Measurements from ENCODE around the gene MIPOL1. TPM values are rescaled to one million over a fixed set of nuclear protein-coding genes. Genes with fewer than 3 reads are reported as not detected.

The MIPOL1 gene
- total RNA-seq, 2 experiments from 2014 or later: not detected

DNA sequence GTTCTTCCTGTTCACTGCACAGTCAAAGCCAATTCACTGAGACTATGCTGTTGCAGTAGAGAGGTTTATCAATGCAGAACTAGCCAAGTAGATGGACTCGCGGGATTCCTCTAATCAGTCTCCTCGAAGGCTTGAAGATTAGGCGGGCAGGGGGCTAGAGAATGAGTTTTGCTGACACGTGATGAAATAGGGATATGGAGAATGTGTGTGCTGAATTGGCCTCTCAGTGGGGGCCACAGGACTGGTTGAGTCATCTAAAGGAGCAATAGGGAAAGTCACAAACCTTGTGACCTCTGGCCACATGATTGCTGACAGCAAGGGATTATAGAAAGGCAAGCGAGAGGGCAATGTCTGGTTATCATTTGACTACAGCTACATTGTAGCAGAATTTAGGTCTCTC is 12.7 kb downstream of the MIPOL1 start:
- BruUV-seq (replicated peaks): no TSS peak
- no peak overlapping the region for H2AFZ ChIP-seq (ENCODE audit: low read length)
- ChIA-PET POLR2A (no interaction called here), CTCF (ENCODE audit: unreplicated experiment) (no interaction called here)
- 0 out of 2 replicates have a peak, but pooled peaks cover 7% of the 10 kb centered on the region for H3K9me3 ChIP-seq (ENCODE audit: low read length)
- no peaks in the 10 kb centered on the region for H3K79me2 ChIP-seq (ENCODE audit: insufficient read depth, low read depth, low read length)
- H3K27ac ChIP-seq (ENCODE audit: low read depth, low read length, poor library complexity, severe bottlenecking): no peak overlapping the region
- no peak overlapping the region for H3K4me3 ChIP-seq (ENCODE audit: low read depth, low read length, poor library complexity, severe bottlenecking)
- H3K9me2 ChIP-seq (ENCODE audit: insufficient read depth, low read length): no peaks in the 10 kb centered on the region
- no peaks in the 10 kb centered on the region for H3K4me1 ChIP-seq (ENCODE audit: insufficient read depth, low read length, poor library complexity, severe bottlenecking)
- H3K4me2 ChIP-seq (ENCODE audit: low read length): no peak overlapping the region
- H4K20me1 ChIP-seq (ENCODE audit: insufficient read depth, low read length): no peaks in the 10 kb centered on the region
- TF ChIP-seq EZH2phosphoT487 (IDR thresholded peaks at IDR 0.05; ENCODE audit: borderline replicate concordance, low read depth, low read length): no peak
- TF ChIP-seq, protein P1, sequence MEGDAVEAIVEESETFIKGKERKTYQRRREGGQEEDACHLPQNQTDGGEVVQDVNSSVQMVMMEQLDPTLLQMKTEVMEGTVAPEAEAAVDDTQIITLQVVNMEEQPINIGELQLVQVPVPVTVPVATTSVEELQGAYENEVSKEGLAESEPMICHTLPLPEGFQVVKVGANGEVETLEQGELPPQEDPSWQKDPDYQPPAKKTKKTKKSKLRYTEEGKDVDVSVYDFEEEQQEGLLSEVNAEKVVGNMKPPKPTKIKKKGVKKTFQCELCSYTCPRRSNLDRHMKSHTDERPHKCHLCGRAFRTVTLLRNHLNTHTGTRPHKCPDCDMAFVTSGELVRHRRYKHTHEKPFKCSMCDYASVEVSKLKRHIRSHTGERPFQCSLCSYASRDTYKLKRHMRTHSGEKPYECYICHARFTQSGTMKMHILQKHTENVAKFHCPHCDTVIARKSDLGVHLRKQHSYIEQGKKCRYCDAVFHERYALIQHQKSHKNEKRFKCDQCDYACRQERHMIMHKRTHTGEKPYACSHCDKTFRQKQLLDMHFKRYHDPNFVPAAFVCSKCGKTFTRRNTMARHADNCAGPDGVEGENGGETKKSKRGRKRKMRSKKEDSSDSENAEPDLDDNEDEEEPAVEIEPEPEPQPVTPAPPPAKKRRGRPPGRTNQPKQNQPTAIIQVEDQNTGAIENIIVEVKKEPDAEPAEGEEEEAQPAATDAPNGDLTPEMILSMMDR (conservative IDR thresholded peaks at IDR 0.05; ENCODE audit: low read length): no peak
- no peak for DNase-seq (ENCODE audit: low spot score)
- no peaks in the 10 kb centered on the region for H3K36me3 ChIP-seq (ENCODE audit: insufficient read depth, low read length)
- intact Hi-C loops (cut with micrococcal nuclease; ENCODE audit: unreplicated experiment): no loop called here

DNA sequence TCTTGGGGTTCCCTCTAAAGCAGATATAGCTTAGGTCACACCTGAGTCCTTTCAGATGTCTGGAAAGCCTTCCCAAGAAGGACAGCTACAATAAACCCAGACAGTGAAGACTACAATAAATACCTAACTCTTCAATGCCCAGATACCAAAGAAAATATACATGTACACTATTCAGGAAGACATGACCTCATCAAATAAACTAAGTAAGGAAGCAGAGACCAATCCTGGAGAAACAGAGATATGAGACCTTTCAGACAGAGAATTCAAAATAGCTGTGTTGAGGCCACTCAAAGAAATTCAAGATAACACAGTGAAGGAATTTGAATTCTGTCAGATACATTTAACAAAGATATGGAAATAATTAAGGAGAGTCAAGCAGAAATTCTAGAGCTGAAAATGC is 15.3 kb downstream of the MIPOL1 start:
- Histone ChIP-seq H3K9me2 (ENCODE audit: insufficient read depth, low read length) (no peaks in the 10 kb centered on the region), H3K36me3 (ENCODE audit: insufficient read depth, low read length) (no peaks in the 10 kb centered on the region), H2AFZ (ENCODE audit: low read length) (no peak overlapping the region), H3K4me2 (ENCODE audit: low read length) (no peak overlapping the region), H3K4me1 (ENCODE audit: insufficient read depth, low read length, poor library complexity, severe bottlenecking) (no peaks in the 10 kb centered on the region), H4K20me1 (ENCODE audit: insufficient read depth, low read length) (no peaks in the 10 kb centered on the region), H3K27ac (ENCODE audit: low read depth, low read length, poor library complexity, severe bottlenecking) (no peak overlapping the region), H3K9me3 (ENCODE audit: low read length) (no peaks in the 10 kb centered on the region), H3K79me2 (ENCODE audit: insufficient read depth, low read depth, low read length) (no peaks in the 10 kb centered on the region), H3K4me3 (ENCODE audit: low read depth, low read length, poor library complexity, severe bottlenecking) (no peak overlapping the region)
- DNase-seq (ENCODE audit: low spot score): no peak
- BruUV-seq (replicated peaks): no TSS peak
- ChIA-PET CTCF (ENCODE audit: unreplicated experiment) (no interaction called here), POLR2A (no interaction called here)
- no peak for TF ChIP-seq EZH2phosphoT487 (IDR thresholded peaks at IDR 0.05; ENCODE audit: borderline replicate concordance, low read depth, low read length)
- TF ChIP-seq, protein P1 (conservative IDR thresholded peaks at IDR 0.05; ENCODE audit: low read length): no peak
- intact Hi-C loops (cut with micrococcal nuclease; ENCODE audit: unreplicated experiment): no loop called here

DNA sequence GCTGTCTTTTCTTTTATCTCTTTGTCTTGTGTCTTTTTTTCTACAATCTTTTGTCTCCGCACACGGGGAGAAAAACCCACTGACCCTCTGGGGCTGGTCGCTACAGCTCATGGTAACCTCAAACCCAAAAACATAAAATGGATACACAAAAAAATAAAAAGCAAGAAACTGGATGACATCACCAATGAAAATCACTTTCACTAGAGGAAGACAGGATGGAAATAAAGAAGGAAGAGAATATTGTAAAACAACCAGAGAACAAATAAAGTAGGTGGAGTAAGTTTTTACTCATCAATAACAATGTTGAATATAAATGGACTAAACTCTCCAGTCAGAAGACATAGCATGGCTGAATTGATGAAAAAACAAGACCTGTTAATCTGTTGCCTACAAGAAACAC is 17.6 kb downstream of the MIPOL1 start:
- TF ChIP-seq, protein P1 (conservative IDR thresholded peaks at IDR 0.05; ENCODE audit: low read length): no peak
- no peak for TF ChIP-seq EZH2phosphoT487 (IDR thresholded peaks at IDR 0.05; ENCODE audit: borderline replicate concordance, low read depth, low read length)
- POLR2A ChIA-PET: interaction anchor here (0.7 kb wide), 1 partner anchor 1457 kb away, joined by 3 read pairs; no protein-coding TSS in a partner anchor
- no TSS peak for BruUV-seq (replicated peaks)

More for the DNA sequence above, 17.6 kb downstream of the MIPOL1 start:
- H3K4me3 ChIP-seq (ENCODE audit: low read depth, low read length, poor library complexity, severe bottlenecking): no peak overlapping the region
- no peak overlapping the region for H3K27ac ChIP-seq (ENCODE audit: low read depth, low read length, poor library complexity, severe bottlenecking)
- H3K9me3 ChIP-seq (ENCODE audit: low read length): no peaks in the 10 kb centered on the region
- no peaks in the 10 kb centered on the region for H3K9me2 ChIP-seq (ENCODE audit: insufficient read depth, low read length)
- H3K79me2 ChIP-seq (ENCODE audit: insufficient read depth, low read depth, low read length): no peaks in the 10 kb centered on the region
- no peaks in the 10 kb centered on the region for H3K4me1 ChIP-seq (ENCODE audit: insufficient read depth, low read length, poor library complexity, severe bottlenecking)
- no peak for DNase-seq (ENCODE audit: low spot score)
- no peak overlapping the region for H2AFZ ChIP-seq (ENCODE audit: low read length)
- CTCF ChIA-PET (ENCODE audit: unreplicated experiment): no interaction called here
- no peaks in the 10 kb centered on the region for H3K36me3 ChIP-seq (ENCODE audit: insufficient read depth, low read length)
- H3K4me2 ChIP-seq (ENCODE audit: low read length): no peak overlapping the region
- H4K20me1 ChIP-seq (ENCODE audit: insufficient read depth, low read length): no peaks in the 10 kb centered on the region
- intact Hi-C loops (cut with micrococcal nuclease; ENCODE audit: unreplicated experiment): no loop called here
